Osteoblast (primary cell): ENCODE results near the gene ZYG11A. TPM values are rescaled to one million over a fixed set of nuclear protein-coding genes. Genes with fewer than 3 reads are reported as not detected.

Source experiments
- DNase-seq: peaks from one replicate; pipeline ENCODE4 v3.0.0; 2011; ENCODE audit warnings: low spot score, mixed read lengths; ENCODE audit not compliant: insufficient read length; ENCODE audit errors: missing footprints
- H2AFZ ChIP-seq: 2 replicates; pipeline ENCODE4 v1.6.0; 2011; ENCODE audit warnings: mild to moderate bottlenecking, low read length
- H3K27ac ChIP-seq: 2 replicates; pipeline ENCODE4 v1.5.1; 2011; ENCODE audit warnings: mild to moderate bottlenecking, low read depth, low read length, moderate library complexity
- H3K27me3 ChIP-seq: 2 replicates; pipeline ENCODE4 v1.6.0; 2012; ENCODE audit warnings: mild to moderate bottlenecking, control low read depth, inconsistent platforms, low read length, moderate library complexity; ENCODE audit not compliant: insufficient read depth
- H3K36me3 ChIP-seq: 2 replicates; pipeline ENCODE4 v1.5.1; 2011; ENCODE audit warnings: mild to moderate bottlenecking, low read length, control low read depth, moderate library complexity; ENCODE audit not compliant: insufficient read depth
- H3K4me1 ChIP-seq: 2 replicates; pipeline ENCODE4 v1.5.1; 2011; ENCODE audit warnings: mild to moderate bottlenecking, low read length, control low read depth, moderate library complexity; ENCODE audit not compliant: insufficient read depth
- H3K4me2 ChIP-seq: 2 replicates; pipeline ENCODE4 v1.6.0; 2011; ENCODE audit warnings: mild to moderate bottlenecking, low read length; ENCODE audit not compliant: insufficient read depth
- H3K4me3 ChIP-seq: fragments of 200-600 bp; sonication (generic); 3 replicates; pipeline ENCODE4 v1.5.1; 2012; ENCODE audit warnings: mild to moderate bottlenecking, low read length, inconsistent platforms; ENCODE audit not compliant: insufficient read depth
- H3K79me2 ChIP-seq: 2 replicates; pipeline ENCODE4 v1.6.0; 2012; ENCODE audit warnings: mild to moderate bottlenecking, low read length, control low read depth, inconsistent platforms; ENCODE audit not compliant: insufficient read depth
- H3K9me3 ChIP-seq: 2 replicates; pipeline ENCODE4 v1.5.1; 2011; ENCODE audit warnings: low read depth, low read length, control low read depth
- H4K20me1 ChIP-seq: 2 replicates; pipeline ENCODE4 v1.6.0; 2012; ENCODE audit warnings: mild to moderate bottlenecking, low read length, control low read depth; ENCODE audit not compliant: insufficient read depth
- CTCF ChIP-seq: IDR thresholded peaks from 2 replicates; pipeline ENCODE4 v1.5.1; 2011; ENCODE audit warnings: mild to moderate bottlenecking, low read depth, low read length, moderate library complexity; ENCODE audit errors: extremely low read depth
- total RNA-seq: library from RNA; depleted of rRNA; stranded (reverse); fragments of >200 nt; gene quantifications from 2 replicates; pipeline ENCODE4 v1.2.3, GENCODE V29; 2012

ZYG11A gene
- total RNA-seq, 1 donor = under 0.01 TPM

DNA sequence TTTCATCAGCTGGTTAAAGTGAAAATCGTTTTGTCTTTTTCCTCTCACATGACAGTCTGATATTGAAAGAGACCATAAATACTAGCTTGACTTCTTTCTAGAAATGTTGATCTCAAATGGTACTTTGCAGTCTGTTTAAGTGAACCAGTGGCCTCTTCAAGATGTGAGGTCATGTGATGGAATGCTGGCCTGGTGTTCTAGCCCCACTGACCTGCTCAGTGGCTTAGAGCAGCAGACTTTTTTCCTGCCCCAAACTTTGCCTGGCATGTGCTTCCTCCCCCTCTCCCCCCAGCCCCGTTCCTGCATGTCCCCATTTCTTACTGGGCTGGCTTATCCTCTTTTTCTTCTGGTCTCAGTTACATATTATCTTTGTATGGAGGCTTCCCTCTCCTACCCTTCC is 34.3 kb downstream of the ZYG11A start:
- TF ChIP-seq CTCF = no peak
- no peak overlapping the region for H3K27ac ChIP-seq
- H3K4me3 ChIP-seq = no peak overlapping the region
- no peaks in the 10 kb centered on the region for H3K36me3 ChIP-seq
- no peaks in the 10 kb centered on the region for H3K9me3 ChIP-seq
- no peaks in the 10 kb centered on the region for H3K79me2 ChIP-seq
- no peaks in the 10 kb centered on the region for H3K4me1 ChIP-seq
- H2AFZ ChIP-seq = no peak overlapping the region
- H4K20me1 ChIP-seq = no peaks in the 10 kb centered on the region
- no peak for DNase-seq
- H3K4me2 ChIP-seq = no peak overlapping the region
- H3K27me3 ChIP-seq = no peaks in the 10 kb centered on the region

GRCh38 chr1:52877554-52877953 is 35.0 kb downstream of the ZYG11A start:
- H3K36me3 ChIP-seq = no peaks in the 10 kb centered on the region
- no peak overlapping the region for H3K4me2 ChIP-seq
- no peak overlapping the region for H3K27ac ChIP-seq
- DNase-seq = no peak
- no peak overlapping the region for H3K4me3 ChIP-seq
- no peaks in the 10 kb centered on the region for H3K79me2 ChIP-seq
- H3K27me3 ChIP-seq = no peaks in the 10 kb centered on the region
- H4K20me1 ChIP-seq = no peaks in the 10 kb centered on the region
- no peaks in the 10 kb centered on the region for H3K4me1 ChIP-seq
- H3K9me3 ChIP-seq = no peaks in the 10 kb centered on the region
- no peak for TF ChIP-seq CTCF
- H2AFZ ChIP-seq = no peak overlapping the region

DNA sequence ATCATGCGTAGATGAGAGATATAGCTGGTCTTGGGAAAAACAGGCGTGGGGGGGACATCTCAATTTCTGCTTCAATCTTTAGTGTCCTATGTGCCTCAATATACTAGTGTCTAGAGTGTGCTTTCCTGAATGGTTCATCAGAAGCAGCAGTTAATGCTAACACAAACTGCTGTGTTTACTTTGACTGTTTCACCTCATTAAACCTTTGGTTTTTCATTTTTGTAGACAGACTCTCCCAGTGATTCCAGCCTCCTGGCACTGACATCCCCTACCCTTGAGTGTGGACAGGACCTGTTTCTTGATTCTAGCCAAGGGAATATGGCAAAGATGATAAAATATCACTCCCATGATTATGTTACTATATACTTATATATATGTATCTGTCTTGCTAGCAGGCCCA is 37.6 kb downstream of the ZYG11A start:
- H3K9me3 ChIP-seq = no peaks in the 10 kb centered on the region
- no peaks in the 10 kb centered on the region for H4K20me1 ChIP-seq
- no peak for TF ChIP-seq CTCF
- no peaks in the 10 kb centered on the region for H3K27me3 ChIP-seq
- H3K4me2 ChIP-seq = no peak overlapping the region
- no peak for DNase-seq
- no peak overlapping the region for H3K27ac ChIP-seq
- no peaks in the 10 kb centered on the region for H3K79me2 ChIP-seq
- H3K36me3 ChIP-seq = no peaks in the 10 kb centered on the region
- no peak overlapping the region for H2AFZ ChIP-seq
- H3K4me1 ChIP-seq = no peaks in the 10 kb centered on the region
- H3K4me3 ChIP-seq = no peak overlapping the region

DNA sequence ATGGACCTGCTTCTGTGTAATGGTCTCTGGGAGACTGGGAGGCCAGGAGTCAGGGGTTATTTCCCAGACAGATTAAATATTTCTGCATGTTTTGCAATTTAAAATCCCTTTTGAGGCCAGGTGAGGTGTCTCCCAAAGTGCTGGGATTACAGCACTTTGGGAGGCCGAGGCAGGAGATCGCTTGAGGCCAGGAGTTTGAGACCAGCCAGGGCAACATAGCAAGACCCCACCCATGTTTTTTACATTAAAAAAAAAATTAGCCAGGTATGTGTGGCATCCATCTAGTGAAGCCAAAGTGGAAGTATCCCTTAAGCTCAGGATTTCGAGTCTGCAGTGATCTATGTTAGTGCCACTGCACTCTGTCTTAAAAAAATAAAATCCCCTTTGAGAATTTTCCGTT is 44.9 kb downstream of the ZYG11A start:
- DNase-seq = no peak
- Histone ChIP-seq H3K4me2 (no peak overlapping the region), H3K79me2 (no peaks in the 10 kb centered on the region), H3K4me3 (no peak overlapping the region), H4K20me1 (no peaks in the 10 kb centered on the region), H3K9me3 (no peaks in the 10 kb centered on the region), H3K36me3 (no peaks in the 10 kb centered on the region), H3K27me3 (no peaks in the 10 kb centered on the region), H2AFZ (no peak overlapping the region), H3K27ac (no peak overlapping the region), H3K4me1 (no peaks in the 10 kb centered on the region)
- TF ChIP-seq CTCF = no peak
